Measurements from ENCODE around the gene LACTBL1. TPM values are rescaled to one million over a fixed set of nuclear protein-coding genes. Genes with fewer than 3 reads are reported as not detected.
A peak's percentile ranks its signal among the peaks of the same experiment; 100 is the strongest.
"Not testable (repeated sequence)": the region's sequence is repeated elsewhere in the genome, so short reads cannot be mapped to it uniquely, and the experiment has no call there.

The LACTBL1 gene
- not detected for polyA plus RNA-seq (2013, experiment 1 of 2)
- not detected for polyA plus RNA-seq (2013, experiment 2 of 2)

- Histone ChIP-seq H3K36me3 (ENCODE audit: insufficient read depth, low read length) (no peaks in the 10 kb centered on the region), H3K9ac (ENCODE audit: low read depth, low read length) (no peak within 1 kb of the TSS), H3K4me3 (ENCODE audit: low read length) (no peak within 1 kb of the TSS), H3K4me1 (ENCODE audit: insufficient read depth, low read length) (no peaks in the 10 kb centered on the region), H3K27ac (ENCODE audit: low read depth, low read length) (no peak within 1 kb of the TSS), H3K27me3 (ENCODE audit: insufficient read depth, low read length) (no peaks in the 10 kb centered on the region), H3K9me3 (ENCODE audit: insufficient read depth, low read depth, low read length) (no peaks in the 10 kb centered on the region)
- 89% methylated on average over 5 of the region's 5 CpGs for WGBS
Measured at GRCh38 chr1:22972760-22973159, at the start of gene LACTBL1. TSS of gene LACTBL1 (minus strand) at chr1:22972866. CDS start at chr1:22972316, 550 bp downstream.

- Histone ChIP-seq H3K4me1 (ENCODE audit: insufficient read depth, low read length) (peaks cover 6% of the 10 kb centered on the region), H3K27ac (ENCODE audit: low read depth, low read length) (no peak overlapping the region), H3K27me3 (ENCODE audit: insufficient read depth, low read length) (no peaks in the 10 kb centered on the region), H3K9me3 (ENCODE audit: insufficient read depth, low read depth, low read length) (peaks cover 18% of the 10 kb centered on the region), H3K36me3 (ENCODE audit: insufficient read depth, low read length) (peaks cover 15% of the 10 kb centered on the region), H3K9ac (ENCODE audit: low read depth, low read length) (no peak overlapping the region), H3K4me3 (ENCODE audit: low read length) (peak overlapping the region; percentile 82)
- 100% methylated on average over 1 of the region's 2 CpGs for WGBS
Measured at GRCh38 chr1:23021834-23022233, 49.2 kb upstream of the LACTBL1 start.

- WGBS: 39% methylated on average over 6 of the region's 7 CpGs
- H3K4me3 ChIP-seq (ENCODE audit: low read length): peak overlapping the region; percentile 82
- H3K27me3 ChIP-seq (ENCODE audit: insufficient read depth, low read length): no peaks in the 10 kb centered on the region
- H3K9ac ChIP-seq (ENCODE audit: low read depth, low read length): peak overlapping the region; percentile 88
- peak overlapping the region; percentile 5; the same call in 1 of the 2 replicates for H3K27ac ChIP-seq (ENCODE audit: low read depth, low read length)
- H3K4me1 ChIP-seq (ENCODE audit: insufficient read depth, low read length): no peaks in the 10 kb centered on the region
- H3K9me3 ChIP-seq (ENCODE audit: insufficient read depth, low read depth, low read length): peaks cover 18% of the 10 kb centered on the region
- H3K36me3 ChIP-seq (ENCODE audit: insufficient read depth, low read length): peaks cover 15% of the 10 kb centered on the region
Measured at GRCh38 chr1:23020706-23021405, 48.2 kb upstream of the LACTBL1 start.

- under 1% methylated on average over 42 of the region's 42 CpGs for WGBS
- Histone ChIP-seq H3K27ac (ENCODE audit: low read depth, low read length) (peak overlapping the region; percentile 83), H3K9ac (ENCODE audit: low read depth, low read length) (peak overlapping the region; percentile 88), H3K27me3 (ENCODE audit: insufficient read depth, low read length) (no peaks in the 10 kb centered on the region), H3K4me1 (ENCODE audit: insufficient read depth, low read length) (no peaks in the 10 kb centered on the region), H3K9me3 (ENCODE audit: insufficient read depth, low read depth, low read length) (peaks cover 18% of the 10 kb centered on the region), H3K4me3 (ENCODE audit: low read length) (peak overlapping the region; percentile 82), H3K36me3 (ENCODE audit: insufficient read depth, low read length) (peaks cover 15% of the 10 kb centered on the region)
Measured at GRCh38 chr1:23019863-23020625, 47.4 kb upstream of the LACTBL1 start.

GRCh38 chr1:23019094-23019862 lies 46.6 kb upstream of the LACTBL1 start, which contains the start of gene KDM1A:
TSS of gene KDM1A (plus strand) at chr1:23019468. CDS start at chr1:23019597, 129 bp downstream.
- Histone ChIP-seq H3K9me3 (ENCODE audit: insufficient read depth, low read depth, low read length) (peaks cover 18% of the 10 kb centered on the region), H3K9ac (ENCODE audit: low read depth, low read length) (peak within 1 kb of the TSS; percentile 88), H3K4me3 (ENCODE audit: low read length) (peak within 1 kb of the TSS; percentile 82), H3K4me1 (ENCODE audit: insufficient read depth, low read length) (no peaks in the 10 kb centered on the region), H3K36me3 (ENCODE audit: insufficient read depth, low read length) (peaks cover 15% of the 10 kb centered on the region), H3K27ac (ENCODE audit: low read depth, low read length) (peak within 1 kb of the TSS; percentile 83), H3K27me3 (ENCODE audit: insufficient read depth, low read length) (no peaks in the 10 kb centered on the region)
- WGBS: 1% methylated on average over 85 of the region's 85 CpGs

GRCh38 chr1:23018661-23019093 lies 46.0 kb upstream of the LACTBL1 start:
- WGBS: 71% methylated on average over 9 of the region's 10 CpGs
- no peaks in the 10 kb centered on the region for H3K27me3 ChIP-seq (ENCODE audit: insufficient read depth, low read length)
- H3K4me1 ChIP-seq (ENCODE audit: insufficient read depth, low read length): peaks cover 4% of the 10 kb centered on the region; the same call in 1 of the 2 replicates
- H3K4me3 ChIP-seq (ENCODE audit: low read length): peak overlapping the region; percentile 82
- peak overlapping the region; percentile 70 for H3K27ac ChIP-seq (ENCODE audit: low read depth, low read length)
- peaks cover 15% of the 10 kb centered on the region for H3K36me3 ChIP-seq (ENCODE audit: insufficient read depth, low read length)
- H3K9ac ChIP-seq (ENCODE audit: low read depth, low read length): peak overlapping the region; percentile 88
- H3K9me3 ChIP-seq (ENCODE audit: insufficient read depth, low read depth, low read length): peaks cover 17% of the 10 kb centered on the region

- H3K27me3 ChIP-seq (ENCODE audit: insufficient read depth, low read length): no peaks in the 10 kb centered on the region
- H3K9me3 ChIP-seq (ENCODE audit: insufficient read depth, low read depth, low read length): no peaks in the 10 kb centered on the region
- H3K9ac ChIP-seq (ENCODE audit: low read depth, low read length): no peak overlapping the region
- 86% methylated on average over 3 of the region's 3 CpGs for WGBS
- H3K4me1 ChIP-seq (ENCODE audit: insufficient read depth, low read length): peaks cover 6% of the 10 kb centered on the region
- no peak overlapping the region for H3K4me3 ChIP-seq (ENCODE audit: low read length)
- no peaks in the 10 kb centered on the region for H3K36me3 ChIP-seq (ENCODE audit: insufficient read depth, low read length)
- H3K27ac ChIP-seq (ENCODE audit: low read depth, low read length): no peak overlapping the region
Measured at GRCh38 chr1:23013657-23014056, 41.0 kb upstream of the LACTBL1 start.

- H3K9ac ChIP-seq (ENCODE audit: low read depth, low read length); H3K27ac ChIP-seq (ENCODE audit: low read depth, low read length): not testable (repeated sequence)
- WGBS: 88% methylated on average over 8 of the region's 8 CpGs
Measured at GRCh38 chr1:23010025-23010424, 37.4 kb upstream of the LACTBL1 start.

GRCh38 chr1:23008901-23009300 lies 36.2 kb upstream of the LACTBL1 start:
- Histone ChIP-seq H3K36me3 (ENCODE audit: insufficient read depth, low read length) (no peaks in the 10 kb centered on the region), H3K9ac (ENCODE audit: low read depth, low read length) (no peak overlapping the region), H3K4me1 (ENCODE audit: insufficient read depth, low read length) (peaks cover 3% of the 10 kb centered on the region), H3K27me3 (ENCODE audit: insufficient read depth, low read length) (no peaks in the 10 kb centered on the region), H3K27ac (ENCODE audit: low read depth, low read length) (no peak overlapping the region), H3K4me3 (ENCODE audit: low read length) (no peak overlapping the region), H3K9me3 (ENCODE audit: insufficient read depth, low read depth, low read length) (no peaks in the 10 kb centered on the region)
- WGBS: 86% methylated on average over 2 of the region's 2 CpGs

More at GRCh38 chr1:23010025-23010424, 37.4 kb upstream of the LACTBL1 start:
- not testable (repeated sequence) for H3K36me3 ChIP-seq (ENCODE audit: insufficient read depth, low read length); H3K27me3 ChIP-seq (ENCODE audit: insufficient read depth, low read length); H3K9me3 ChIP-seq (ENCODE audit: insufficient read depth, low read depth, low read length); H3K4me3 ChIP-seq (ENCODE audit: low read length); H3K4me1 ChIP-seq (ENCODE audit: insufficient read depth, low read length)

- Histone ChIP-seq H3K9me3 (ENCODE audit: insufficient read depth, low read depth, low read length) (no peaks in the 10 kb centered on the region), H3K4me3 (ENCODE audit: low read length) (no peak overlapping the region), H3K27me3 (ENCODE audit: insufficient read depth, low read length) (no peaks in the 10 kb centered on the region), H3K9ac (ENCODE audit: low read depth, low read length) (no peak overlapping the region), H3K27ac (ENCODE audit: low read depth, low read length) (no peak overlapping the region), H3K4me1 (ENCODE audit: insufficient read depth, low read length) (no peaks in the 10 kb centered on the region), H3K36me3 (ENCODE audit: insufficient read depth, low read length) (no peaks in the 10 kb centered on the region)
- 90% methylated on average over 4 of the region's 4 CpGs for WGBS
Measured at GRCh38 chr1:23007106-23007505, 34.4 kb upstream of the LACTBL1 start.
